ENCODE results near the gene NDUFC2.
"Not testable (repeated sequence)": the region's sequence is repeated elsewhere in the genome, so short reads cannot be mapped to it uniquely, and the experiment has no call there.

The NDUFC2 gene

GRCh38 chr11:78050964-78051831, 28.5 kb downstream of the NDUFC2 start:
- DNase-seq, result no peak

GRCh38 chr11:78049348-78049747, 30.3 kb downstream of the NDUFC2 start:
- DNase-seq, result no peak

- DNase-seq, result no peak
These were observed 31.1 kb downstream of the NDUFC2 start for GRCh38 chr11:78048561-78048960.

- no peak for DNase-seq
These were observed 33.2 kb downstream of the NDUFC2 start for GRCh38 chr11:78046486-78046854.

- DNase-seq, result peak; percentile 88
These were observed 33.7 kb downstream of the NDUFC2 start for GRCh38 chr11:78045851-78046485.

- no peak for DNase-seq
These were observed 35.0 kb downstream of the NDUFC2 start for GRCh38 chr11:78044706-78045105.

GRCh38 chr11:78041843-78042440, 37.7 kb downstream of the NDUFC2 start:
- no peak for DNase-seq

- not testable (repeated sequence) for DNase-seq
These were observed 38.3 kb downstream of the NDUFC2 start for GRCh38 chr11:78041380-78041719.

- DNase-seq, result no peak
These were observed 38.8 kb downstream of the NDUFC2 start for GRCh38 chr11:78040691-78041379.

- DNase-seq, result peak; percentile 67
These were observed 39.6 kb downstream of the NDUFC2 start for GRCh38 chr11:78039919-78040671.

- DNase-seq, result no peak
These were observed 40.2 kb downstream of the NDUFC2 start for GRCh38 chr11:78039391-78039918.

- DNase-seq, result no peak
These were observed 40.9 kb downstream of the NDUFC2 start for GRCh38 chr11:78038697-78039313.

- DNase-seq, result no peak
These were observed 41.6 kb downstream of the NDUFC2 start for GRCh38 chr11:78037825-78038620.

- DNase-seq, result no peak
These were observed 42.6 kb downstream of the NDUFC2 start for GRCh38 chr11:78037056-78037455.

GRCh38 chr11:78036313-78036712, 43.3 kb downstream of the NDUFC2 start:
- no peak for DNase-seq

GRCh38 chr11:78034623-78035022, 45.0 kb downstream of the NDUFC2 start:
- DNase-seq, result no peak

- no peak for DNase-seq
These were observed 46.6 kb downstream of the NDUFC2 start for GRCh38 chr11:78033040-78033439.

- DNase-seq, result no peak
These were observed 47.6 kb downstream of the NDUFC2 start for GRCh38 chr11:78032090-78032489.

GRCh38 chr11:78031629-78032028, 48.0 kb downstream of the NDUFC2 start:
- DNase-seq, result no peak

- no peak for DNase-seq
These were observed 49.0 kb downstream of the NDUFC2 start for GRCh38 chr11:78030429-78031325.
